Measurements from ENCODE around the gene SYNGAP1.

The SYNGAP1 gene

GRCh38 chr6:33420491-33421343, 852 bp downstream of the SYNGAP1 start:
- DNase-seq (ENCODE audit: low read depth in 2 of 2, low spot score in 1 of 2) = no peak

GRCh38 chr6:33421344-33421643, 1.4 kb downstream of the SYNGAP1 start:
- no peak for DNase-seq (ENCODE audit: low read depth in 2 of 2, low spot score in 1 of 2)

GRCh38 chr6:33423777-33424176, 3.9 kb downstream of the SYNGAP1 start:
- DNase-seq (ENCODE audit: low read depth in 2 of 2, low spot score in 1 of 2) = no peak

- no peak for DNase-seq (ENCODE audit: low read depth in 2 of 2, low spot score in 1 of 2)
Measured at GRCh38 chr6:33424855-33425667, 5.2 kb downstream of the SYNGAP1 start.

GRCh38 chr6:33425668-33426577, 6.1 kb downstream of the SYNGAP1 start:
- peak; percentile 62 to 70 for DNase-seq (ENCODE audit: low read depth in 2 of 2, low spot score in 1 of 2)

- DNase-seq (ENCODE audit: low read depth in 2 of 2, low spot score in 1 of 2) = no peak
Measured at GRCh38 chr6:33426590-33427511, 7.0 kb downstream of the SYNGAP1 start.

DNA sequence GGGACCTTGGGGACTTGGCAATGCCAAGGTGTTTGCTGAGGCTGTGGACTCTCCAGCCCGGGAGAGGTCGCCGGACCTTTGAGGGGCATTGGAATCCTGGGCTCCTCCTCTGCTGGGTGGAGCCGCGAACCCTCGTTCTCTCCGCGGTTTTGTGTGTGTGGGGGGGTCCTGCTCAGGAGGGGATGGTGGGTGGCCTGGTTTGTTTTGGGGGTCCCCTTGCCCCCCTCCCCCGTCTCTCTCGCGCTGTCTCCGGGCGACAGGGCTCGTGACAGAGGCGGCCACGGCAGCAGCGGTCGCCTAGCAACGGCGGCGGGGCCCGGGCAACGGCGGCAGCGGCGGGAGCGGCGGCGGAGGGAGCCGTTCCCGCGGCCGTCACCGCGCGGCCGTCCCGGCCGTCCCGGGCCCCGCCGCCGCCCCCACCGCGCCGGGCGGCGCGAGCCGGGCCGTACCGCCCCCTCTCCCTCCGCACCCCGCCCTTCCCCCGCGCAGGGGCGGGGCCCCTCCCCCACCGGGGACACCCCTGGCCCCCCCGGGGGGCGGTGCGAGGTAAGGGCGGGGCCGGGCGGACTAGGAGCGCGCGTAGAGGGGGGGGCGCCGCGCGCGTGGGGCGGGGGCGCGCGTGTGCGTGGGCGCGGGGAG, 7.8 kb downstream of the SYNGAP1 start:
- DNase-seq (ENCODE audit: low read depth in 2 of 2, low spot score in 1 of 2) = peak in 1 of 2 donors; percentile 46

GRCh38 chr6:33428224-33428965, 8.5 kb downstream of the SYNGAP1 start:
- DNase-seq (ENCODE audit: low read depth in 2 of 2, low spot score in 1 of 2) = no peak

- DNase-seq (ENCODE audit: low read depth in 2 of 2, low spot score in 1 of 2) = no peak
Measured at GRCh38 chr6:33428966-33429749, 9.3 kb downstream of the SYNGAP1 start.

- DNase-seq (ENCODE audit: low read depth in 2 of 2, low spot score in 1 of 2) = no peak
Measured at GRCh38 chr6:33429750-33430052, 9.8 kb downstream of the SYNGAP1 start.

GRCh38 chr6:33430334-33430733, 10.5 kb downstream of the SYNGAP1 start:
- no peak for DNase-seq (ENCODE audit: low read depth in 2 of 2, low spot score in 1 of 2)

DNA sequence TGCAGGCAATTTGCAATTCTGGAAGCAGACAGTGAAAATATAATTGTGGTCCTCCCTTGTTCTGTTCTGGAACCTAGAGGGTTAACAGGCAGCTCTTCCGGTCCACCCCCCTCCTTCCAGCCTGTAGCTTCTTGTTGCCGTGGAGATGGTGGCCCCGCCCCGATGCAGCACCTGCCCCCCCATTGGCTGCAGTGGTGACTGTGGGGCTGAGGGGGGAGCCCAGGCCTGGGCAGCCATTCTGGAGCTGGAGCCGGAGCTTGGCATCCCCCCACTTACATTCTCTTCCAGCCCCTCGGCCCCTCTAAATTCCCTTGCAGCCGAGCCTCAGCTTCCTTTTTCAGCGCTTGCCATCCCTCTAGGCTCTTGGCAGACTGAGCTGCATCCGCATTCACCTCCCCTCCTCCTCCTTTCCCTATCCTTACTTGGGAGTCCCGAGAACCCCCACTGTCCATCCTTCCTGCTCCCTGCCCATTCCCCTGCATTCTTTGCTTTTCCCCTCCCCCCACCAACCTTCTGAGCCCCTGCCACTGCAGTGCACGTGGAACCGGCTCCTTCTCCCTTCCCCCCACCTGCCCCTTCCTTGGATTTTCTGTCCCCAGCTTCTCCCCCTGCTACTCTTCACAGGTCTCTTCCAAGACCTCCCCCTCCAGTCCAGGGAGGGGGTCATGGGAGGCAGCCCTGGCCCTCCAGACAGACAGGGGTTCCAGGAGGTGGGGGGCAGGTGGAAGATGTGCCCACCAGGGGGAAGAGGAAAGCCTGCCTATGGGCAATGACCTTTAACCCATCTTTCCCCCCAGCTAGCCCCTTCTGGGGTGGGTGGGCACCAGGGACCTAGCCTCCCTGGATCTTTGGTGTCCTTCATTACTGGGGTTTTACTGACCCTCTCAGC, 11.4 kb downstream of the SYNGAP1 start:
- DNase-seq (ENCODE audit: low read depth in 2 of 2, low spot score in 1 of 2) = peak in 1 of 2 donors; percentile 66

- no peak for DNase-seq (ENCODE audit: low read depth in 2 of 2, low spot score in 1 of 2)
Measured at GRCh38 chr6:33431880-33432541, 12.1 kb downstream of the SYNGAP1 start.

DNA sequence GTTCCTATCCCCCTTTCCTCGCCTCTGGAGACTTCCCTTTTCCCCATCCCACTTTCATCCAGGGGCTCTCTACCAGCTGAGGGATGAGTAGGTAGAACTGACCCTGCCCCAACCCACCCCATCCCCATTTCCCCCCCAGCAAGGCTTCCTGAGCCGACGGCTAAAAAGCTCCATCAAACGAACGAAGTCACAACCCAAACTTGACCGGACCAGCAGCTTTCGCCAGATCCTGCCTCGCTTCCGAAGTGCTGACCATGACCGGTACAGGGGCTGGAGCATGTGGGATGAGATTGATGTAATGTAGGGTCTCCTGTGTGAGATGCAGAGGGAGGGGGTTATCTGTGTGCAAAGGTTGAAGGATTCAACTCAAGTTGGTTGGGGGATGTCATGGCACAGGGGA, 12.7 kb downstream of the SYNGAP1 start:
- DNase-seq (ENCODE audit: low read depth in 2 of 2, low spot score in 1 of 2) = no peak

GRCh38 chr6:33433001-33433543, 13.2 kb downstream of the SYNGAP1 start:
- no peak for DNase-seq (ENCODE audit: low read depth in 2 of 2, low spot score in 1 of 2)

DNA sequence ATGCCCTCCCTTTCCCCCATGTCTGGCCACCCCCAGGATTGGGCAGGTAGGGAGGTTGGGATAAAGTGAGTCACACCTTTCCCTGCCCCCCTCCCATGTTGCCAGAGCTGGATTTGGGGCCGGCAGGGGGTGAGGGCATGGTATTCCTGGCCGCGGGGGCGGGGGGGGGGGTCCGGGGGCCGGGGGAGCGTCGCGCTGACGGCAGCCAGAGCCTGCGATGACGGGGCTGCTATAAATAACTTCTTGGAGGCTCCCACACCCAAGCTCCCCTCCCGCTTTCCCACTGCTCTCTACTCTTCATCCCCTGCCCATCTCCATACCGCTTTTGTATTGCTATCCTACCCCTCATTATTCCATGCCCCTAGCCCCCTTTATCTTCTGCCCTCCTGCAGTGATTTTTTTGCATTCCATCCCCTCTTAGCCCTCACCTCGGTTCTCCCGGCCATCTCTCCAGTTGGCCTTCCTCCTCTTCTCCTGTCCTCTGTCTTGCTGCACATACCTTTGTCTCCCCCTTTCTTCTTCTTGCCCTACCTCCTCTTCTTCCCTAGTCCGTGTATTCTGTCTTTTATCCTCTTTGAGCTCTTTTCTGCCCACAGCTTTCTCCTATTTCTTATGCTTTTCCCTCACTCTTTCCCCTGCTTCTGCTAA, 13.8 kb downstream of the SYNGAP1 start:
- DNase-seq (ENCODE audit: low read depth in 2 of 2, low spot score in 1 of 2) = no peak

Data from stimulated activated CD8-positive, alpha-beta memory T cell treated with anti-CD3 and anti-CD28 coated beads, Interleukin-4, amount 100 ng/mL, for 4 hours (primary cell).